Measurements from ENCODE around the gene KLHL9. TPM values are rescaled to one million over a fixed set of nuclear protein-coding genes. Genes with fewer than 3 reads are reported as not detected.
A peak's percentile ranks its signal among the peaks of the same experiment; 100 is the strongest.

KLHL9 gene
- total RNA-seq, 1 donor = 38.4 TPM

GRCh38 chr9:21322911-21323461 lies 12.2 kb downstream of the KLHL9 start:
- Histone ChIP-seq H4K20me1 (ENCODE audit: insufficient read depth, low read length) (peaks cover 14% of the 10 kb centered on the region), H3K9me3 (ENCODE audit: low read depth, low read length) (no peaks in the 10 kb centered on the region), H3K4me1 (ENCODE audit: insufficient read depth, low read length) (no peaks in the 10 kb centered on the region), H3K4me3 (ENCODE audit: insufficient read depth, low read length) (no peak overlapping the region), H3K27me3 (ENCODE audit: insufficient read depth, low read length) (no peaks in the 10 kb centered on the region), H3K79me2 (ENCODE audit: insufficient read depth, low read length) (peaks cover 32% of the 10 kb centered on the region), H3K36me3 (ENCODE audit: insufficient read depth, low read length) (peaks cover 18% of the 10 kb centered on the region), H2AFZ (ENCODE audit: low read length) (no peak overlapping the region), H3K27ac (ENCODE audit: low read depth, low read length) (no peak overlapping the region), H3K4me2 (ENCODE audit: insufficient read depth, low read length) (no peak overlapping the region)
- no peak for TF ChIP-seq CTCF (IDR thresholded peaks at IDR 0.05; ENCODE audit: extremely low read depth, low read depth, low read length)
- DNase-seq (ENCODE audit: insufficient read length, low spot score, missing footprints) = no peak

GRCh38 chr9:21320465-21320864 lies 14.7 kb downstream of the KLHL9 start:
- Histone ChIP-seq H3K27ac (ENCODE audit: low read depth, low read length) (no peak overlapping the region), H3K4me3 (ENCODE audit: insufficient read depth, low read length) (no peak overlapping the region), H2AFZ (ENCODE audit: low read length) (no peak overlapping the region), H3K36me3 (ENCODE audit: insufficient read depth, low read length) (peaks cover 15% of the 10 kb centered on the region), H3K4me1 (ENCODE audit: insufficient read depth, low read length) (no peaks in the 10 kb centered on the region), H3K4me2 (ENCODE audit: insufficient read depth, low read length) (no peak overlapping the region), H3K79me2 (ENCODE audit: insufficient read depth, low read length) (peaks cover 12% of the 10 kb centered on the region), H4K20me1 (ENCODE audit: insufficient read depth, low read length) (peaks cover 4% of the 10 kb centered on the region), H3K9me3 (ENCODE audit: low read depth, low read length) (no peaks in the 10 kb centered on the region), H3K27me3 (ENCODE audit: insufficient read depth, low read length) (peaks cover 18% of the 10 kb centered on the region)
- DNase-seq (ENCODE audit: insufficient read length, low spot score, missing footprints) = no peak
- TF ChIP-seq CTCF (IDR thresholded peaks at IDR 0.05; ENCODE audit: extremely low read depth, low read depth, low read length) = no peak

GRCh38 chr9:21317956-21318923 lies 17.0 kb downstream of the KLHL9 start:
- DNase-seq (ENCODE audit: insufficient read length, low spot score, missing footprints) = no peak
- H3K4me2 ChIP-seq (ENCODE audit: insufficient read depth, low read length) = no peak overlapping the region

More at GRCh38 chr9:21317956-21318923, 17.0 kb downstream of the KLHL9 start:
- Histone ChIP-seq H2AFZ (ENCODE audit: low read length) (no peak overlapping the region), H3K27me3 (ENCODE audit: insufficient read depth, low read length) (peaks cover 32% of the 10 kb centered on the region), H3K36me3 (ENCODE audit: insufficient read depth, low read length) (peaks cover 2% of the 10 kb centered on the region), H3K9me3 (ENCODE audit: low read depth, low read length) (no peaks in the 10 kb centered on the region), H3K79me2 (ENCODE audit: insufficient read depth, low read length) (no peaks in the 10 kb centered on the region), H3K4me1 (ENCODE audit: insufficient read depth, low read length) (no peaks in the 10 kb centered on the region), H3K4me3 (ENCODE audit: insufficient read depth, low read length) (no peak overlapping the region), H4K20me1 (ENCODE audit: insufficient read depth, low read length) (no peaks in the 10 kb centered on the region), H3K27ac (ENCODE audit: low read depth, low read length) (no peak overlapping the region)
- TF ChIP-seq CTCF (IDR thresholded peaks at IDR 0.05; ENCODE audit: extremely low read depth, low read depth, low read length) = peak; percentile 79
